Loucy (cell line): ENCODE data around the gene ACTA2.

ENCODE experiments used
- H2AFZ ChIP-seq: fragments of 200-600 bp; sonication (generic); 2 replicates; pipeline ENCODE4 v1.6.0; 2016; ENCODE audit warnings: antibody characterized with exemption, mild to moderate bottlenecking, low read length, moderate library complexity
- H3F3A ChIP-seq: fragments of 200-600 bp; 2 replicates; pipeline ENCODE4 v1.6.0; 2016; ENCODE audit warnings: antibody characterized with exemption, low read depth, mild to moderate bottlenecking
- H3K27me3 ChIP-seq: fragments of 200-600 bp; sonication (generic); 2 replicates; pipeline ENCODE4 v1.6.1; 2014; ENCODE audit warnings: low read length, mild to moderate bottlenecking; ENCODE audit not compliant: insufficient read depth, poor library complexity, severe bottlenecking
- H3K36me3 ChIP-seq: fragments of 200-600 bp; sonication (generic); 2 replicates; pipeline ENCODE4 v1.6.1; 2016; ENCODE audit warnings: low read length; ENCODE audit not compliant: insufficient read depth
- H3K4me1 ChIP-seq: fragments of 200-600 bp; sonication (generic); 2 replicates; pipeline ENCODE4 v1.5.1; 2014; ENCODE audit warnings: low read length, mild to moderate bottlenecking; ENCODE audit not compliant: insufficient read depth, poor library complexity, severe bottlenecking
- H3K4me2 ChIP-seq: fragments of 200-600 bp; sonication (generic); 2 replicates; pipeline ENCODE4 v1.6.0; 2014; ENCODE audit warnings: antibody characterized with exemption, low read length, low read depth, mild to moderate bottlenecking; ENCODE audit not compliant: poor library complexity, severe bottlenecking
- H3K4me3 ChIP-seq: fragments of 200-600 bp; sonication (generic); 2 replicates; pipeline ENCODE4 v1.5.1; 2014; ENCODE audit warnings: low read length, mild to moderate bottlenecking, mixed read lengths; ENCODE audit not compliant: poor library complexity, severe bottlenecking
- H3K79me2 ChIP-seq: fragments of 200-600 bp; sonication (generic); 2 replicates; pipeline ENCODE4 v1.6.1; 2014; ENCODE audit warnings: low read length; ENCODE audit not compliant: insufficient read depth
- H3K9ac ChIP-seq: fragments of 200-600 bp; sonication (generic); 2 replicates; pipeline ENCODE4 v1.6.0; 2014; ENCODE audit warnings: mild to moderate bottlenecking, low read depth, low read length, moderate library complexity; ENCODE audit not compliant: poor library complexity, severe bottlenecking
- H3K9me2 ChIP-seq: fragments of 200-600 bp; sonication (generic); replicated peaks from 2 replicates; pipeline ENCODE4 v1.6.1; 2016; ENCODE audit warnings: low read depth, low read length, mixed read lengths
- H3K9me3 ChIP-seq: fragments of 200-600 bp; sonication (generic); 2 replicates; pipeline ENCODE4 v1.6.1; 2014; ENCODE audit warnings: mild to moderate bottlenecking, antibody characterized with exemption, low read length, low read depth; ENCODE audit not compliant: insufficient read depth
- H4K20me1 ChIP-seq: fragments of 200-600 bp; sonication (generic); 2 replicates; pipeline ENCODE4 v1.6.0; 2014; ENCODE audit warnings: antibody characterized with exemption, low read length, mild to moderate bottlenecking; ENCODE audit not compliant: insufficient read depth, poor library complexity, severe bottlenecking
- CTCF ChIP-seq: fragments of 200-600 bp; sonication (generic); conservative IDR thresholded peaks from 2 replicates; pipeline ENCODE4 v1.5.1; 2014; ENCODE audit warnings: mild to moderate bottlenecking, antibody characterized with exemption, low read length
- EZH2phosphoT487 ChIP-seq: fragments of 200-600 bp; IDR thresholded peaks from 2 replicates; pipeline ENCODE4 v1.6.1; 2018; ENCODE audit warnings: antibody characterized with exemption, mild to moderate bottlenecking, moderate library complexity, borderline replicate concordance

ACTA2 gene

GRCh38 chr10:88886557-88886956 lies 66.0 kb downstream of the ACTA2 start:
- Histone ChIP-seq H3K36me3 (no peaks in the 10 kb centered on the region; the same call in 1 of the 2 replicates), H3K4me2 (peak overlapping the region; percentile 92), H4K20me1 (peaks cover 91% of the 10 kb centered on the region), H3K9ac (peak overlapping the region; percentile 28), H3K4me1 (peaks cover 93% of the 10 kb centered on the region), H3K79me2 (peaks cover 100% of the 10 kb centered on the region), H3F3A (0 out of 2 replicates have a peak, but pooled peaks cover 2% of the 10 kb centered on the region), H3K27me3 (no peaks in the 10 kb centered on the region), H3K9me3 (no peaks in the 10 kb centered on the region), H3K4me3 (peak overlapping the region; percentile 96), H2AFZ (no peak overlapping the region), H3K9me2 (no peaks in the 10 kb centered on the region)
- TF ChIP-seq CTCF = no peak
- TF ChIP-seq EZH2phosphoT487 = no peak
